Esophagus squamous epithelium (tissue), 5 donors: ENCODE results near the gene PTRH1. TPM values are rescaled to one million over a fixed set of nuclear protein-coding genes. Genes with fewer than 3 reads are reported as not detected.

ENCODE experiments used
- DNase-seq: peaks from one replicate; lab custom pipeline; 2025; lab: John Stamatoyannopoulos, UW
- H3K27ac ChIP-seq, 4 donors: fragments of 200-600 bp; sonication (generic); one replicate each; pipeline ENCODE4 v1.5.1; 2016 to 2019; ENCODE audit warnings: mild to moderate bottlenecking in 1 of 4
- H3K27me3 ChIP-seq, 4 donors: fragments of 200-600 bp; sonication (generic); 1 replicate in 3 of 4; 2 replicates in 1 of 4; pipeline versions ENCODE4 v1.5.1 to v1.6.0; 2017 to 2021; ENCODE audit warnings: antibody characterized with exemption in 1 of 4
- H3K36me3 ChIP-seq, 3 donors: fragments of 200-600 bp; sonication (generic); one replicate each; pipeline ENCODE4 v1.5.1; 2016 to 2019
- H3K4me1 ChIP-seq, 3 donors: fragments of 200-600 bp; sonication (generic); one replicate each; pipeline ENCODE4 v1.5.1; 2017 to 2019
- H3K4me3 ChIP-seq, 4 donors: fragments of 200-600 bp; sonication (generic); 1 replicate in 3 of 4; 2 replicates in 1 of 4; pipeline ENCODE4 v1.5.1; 2016 to 2019; ENCODE audit warnings: mild to moderate bottlenecking in 2 of 4, moderate library complexity in 1 of 4
- H3K9me3 ChIP-seq, 3 donors: fragments of 200-600 bp; sonication (generic); one replicate each; pipeline ENCODE4 v1.5.1; 2016 to 2019
- CTCF ChIP-seq, 6 experiments: fragments of 450-650 bp in 4 of 6; fragments of 200-600 bp in 2 of 6; sonication (generic) in 2 of 6; IDR thresholded peaks; one replicate each; pipeline ENCODE4 v1.5.1; 2016 to 2019; ENCODE audit warnings: antibody characterized with exemption in 6 of 6, mild to moderate bottlenecking in 4 of 6, moderate library complexity in 4 of 6
- POLR2A ChIP-seq, 4 donors: fragments of 450-650 bp; IDR thresholded peaks; one replicate each; pipeline ENCODE4 v1.6.1; 2017; ENCODE audit warnings: antibody characterized with exemption in 4 of 4, mild to moderate bottlenecking in 4 of 4, moderate library complexity in 3 of 4
- WGBS, 2 donors: methylation state at CpG; one replicate each; pipeline ENCODE4 v1.1.5; 2018; 5-methylcytosine and 5-hydroxymethylcytosine counted together
- intact Hi-C: fragments of 100-400 bp; cut with DNase I; formaldehyde crosslinking; loops from one replicate; pipeline ENCODE4 v1.15.0; 2022
- total RNA-seq, 4 donors: library from RNA; depleted of rRNA; stranded (reverse); fragments of >200 nt; gene quantifications; one replicate each; pipeline ENCODE4 v1.1.0, GENCODE V29; 2016
- donor health status: DM: yes; HTN: yes; CAD: no.

PTRH1 gene
- total RNA-seq, 4 donors from 2014 or later = 4.5 to 12.6 (median 11.6) TPM

- Histone ChIP-seq H3K36me3 (no peaks in the 10 kb centered on the region), H3K9me3 (no peaks in the 10 kb centered on the region), H3K4me1 (peaks cover 0 to 21% (median 9%) of the 10 kb centered on the region in 3 donors), H3K27ac (peak overlapping the region in 2 of 4 donors; percentile 75 to 86), H3K4me3 (no peak overlapping the region), H3K27me3 (no peaks in the 10 kb centered on the region)
- intact Hi-C loops = no loop called here
- TF ChIP-seq POLR2A (IDR thresholded peaks at IDR 0.05) = no peak
- no peak for TF ChIP-seq CTCF (IDR thresholded peaks at IDR 0.05)
- WGBS, 2 donors = 93 to 100% methylated on average over 2 of the region's 2 CpGs
- DNase-seq = no peak
Measured at GRCh38 chr9:127700140-127700539, 15.3 kb downstream of the PTRH1 start.

- TF ChIP-seq POLR2A (IDR thresholded peaks at IDR 0.05) (peak in 3 of 4 donors; percentile 17 to 53 (median 41)), CTCF (IDR thresholded peaks at IDR 0.05) (peak in 3 of 6 experiments; percentile 26 to 41 (median 32))
- Histone ChIP-seq H3K36me3 (no peaks in the 10 kb centered on the region), H3K4me1 (peaks cover 0 to 21% (median 9%) of the 10 kb centered on the region in 3 donors), H3K27me3 (no peaks in the 10 kb centered on the region), H3K27ac (peak overlapping the region; percentile 75 to 89 (median 84)), H3K4me3 (peak overlapping the region in 3 of 4 donors; percentile 25 to 57 (median 39)), H3K9me3 (no peaks in the 10 kb centered on the region)
- peak; percentile 84 for DNase-seq
- intact Hi-C loops = no loop called here
- 21 to 23% methylated on average over 8 to 9 of the region's 41 CpGs for WGBS, 2 donors
Measured at GRCh38 chr9:127698985-127699670, 16.3 kb downstream of the PTRH1 start.

GRCh38 chr9:127698386-127698785 is 17.1 kb downstream of the PTRH1 start:
- Histone ChIP-seq H3K27me3 (no peaks in the 10 kb centered on the region), H3K27ac (peak overlapping the region in 2 of 4 donors; percentile 75 to 86), H3K4me1 (peaks cover 0 to 21% (median 9%) of the 10 kb centered on the region in 3 donors), H3K9me3 (no peaks in the 10 kb centered on the region), H3K36me3 (no peaks in the 10 kb centered on the region), H3K4me3 (no peak overlapping the region)
- WGBS, 2 donors = 92 to 95% methylated on average over 5 of the region's 5 CpGs
- DNase-seq = no peak
- intact Hi-C loops = no loop called here
- TF ChIP-seq POLR2A (IDR thresholded peaks at IDR 0.05) (no peak), CTCF (IDR thresholded peaks at IDR 0.05) (no peak)

- no peaks in the 10 kb centered on the region for H3K9me3 ChIP-seq
- intact Hi-C loops = no loop called here
- no peak for TF ChIP-seq CTCF (IDR thresholded peaks at IDR 0.05)
- no peak for TF ChIP-seq POLR2A (IDR thresholded peaks at IDR 0.05)
- no peak overlapping the region for H3K27ac ChIP-seq
- 77 to 79% methylated on average over 5 of the region's 5 CpGs for WGBS, 2 donors
- no peaks in the 10 kb centered on the region for H3K27me3 ChIP-seq
- no peak overlapping the region for H3K4me3 ChIP-seq
- H3K36me3 ChIP-seq = no peaks in the 10 kb centered on the region
- no peak for DNase-seq
- peaks cover 0 to 21% (median 9%) of the 10 kb centered on the region in 3 donors for H3K4me1 ChIP-seq
Measured at GRCh38 chr9:127697575-127697974, 17.9 kb downstream of the PTRH1 start.

GRCh38 chr9:127694890-127695720 is 20.4 kb downstream of the PTRH1 start:
- WGBS, 2 donors = 72 to 81% methylated on average over 6 to 8 of the region's 9 CpGs
- Histone ChIP-seq H3K36me3 (peaks cover 0 to 23% (median 0%) of the 10 kb centered on the region in 3 donors), H3K4me3 (no peak overlapping the region), H3K27me3 (no peaks in the 10 kb centered on the region), H3K9me3 (no peaks in the 10 kb centered on the region), H3K27ac (no peak overlapping the region), H3K4me1 (peaks cover 0 to 14% (median 7%) of the 10 kb centered on the region in 3 donors)
- intact Hi-C loops = no loop called here
- no peak for DNase-seq
- TF ChIP-seq POLR2A (IDR thresholded peaks at IDR 0.05) = no peak
- no peak for TF ChIP-seq CTCF (IDR thresholded peaks at IDR 0.05)
